ENCODE data around the gene RBM43. TPM values are rescaled to one million over a fixed set of nuclear protein-coding genes. Genes with fewer than 3 reads are reported as not detected.

RBM43 gene
- total and polyA plus RNA-seq, 2 of the 4 experiments (the other 2 are of a cell fraction): 1.6 to 3.6 TPM

GRCh38 chr2:151280271-151280670, 18.6 kb upstream of the RBM43 start:
- Histone ChIP-seq H3K4me2 (ENCODE audit: low read depth, low read length) (peak overlapping the region; percentile 31; the same call in 1 of the 2 replicates), H2AK5ac (ENCODE audit: low read depth, low read length) (no peak overlapping the region), H3K4ac (ENCODE audit: low read depth, low read length) (no peak overlapping the region), H2BK20ac (ENCODE audit: low read depth, low read length) (no peak overlapping the region), H2AK9ac (replicated peaks; ENCODE audit: low read depth, low read length, poor library complexity) (no peak overlapping the region), H3K18ac (ENCODE audit: low read depth, low read length) (no peak overlapping the region; the same call in 1 of the 2 replicates), H3K27ac (ENCODE audit: insufficient read depth, low read length) (no peak overlapping the region), H3K56ac (ENCODE audit: extremely low read depth, insufficient read depth, low read length) (no peak overlapping the region), H2BK120ac (ENCODE audit: low read depth, low read length) (no peak overlapping the region), H3K79me1 (ENCODE audit: low read depth in 1 of 2, low read length in 2 of 2) (no peaks in the 10 kb centered on the region), H3K4me3 (ENCODE audit: insufficient read depth, low read depth, low read length) (no peak overlapping the region), H3K14ac (replicated peaks; ENCODE audit: low read depth, low read length) (no peak overlapping the region), H4K5ac (ENCODE audit: low read depth, low read length) (no peak overlapping the region), H2BK5ac (ENCODE audit: low read depth, low read length, poor library complexity, severe bottlenecking) (no peak overlapping the region), H3K27me3 (ENCODE audit: control insufficient read depth, insufficient read depth, low read length) (no peaks in the 10 kb centered on the region), H3K36me3 (ENCODE audit: control insufficient read depth, insufficient read depth, low read length) (peaks cover 5% of the 10 kb centered on the region; the same call in 1 of the 2 replicates), H4K20me1 (ENCODE audit: insufficient read depth, low read length) (no peaks in the 10 kb centered on the region), H2BK15ac (ENCODE audit: low read depth, low read length) (no peak overlapping the region), H4K91ac (ENCODE audit: insufficient read depth, low read depth, low read length) (no peak overlapping the region), H2AFZ (replicated peaks; ENCODE audit: low read length, poor library complexity) (no peak overlapping the region), H3K23ac (ENCODE audit: low read depth, low read length) (no peak overlapping the region), H3K4me1 (ENCODE audit: control insufficient read depth, insufficient read depth, low read length) (peaks cover 1% of the 10 kb centered on the region; the same call in 1 of the 2 replicates), H4K8ac (ENCODE audit: low read depth in 2 of 2, low read length in 2 of 2) (no peak overlapping the region), H3K9ac (ENCODE audit: low read depth, low read length) (no peak overlapping the region; the same call in 1 of the 2 replicates), H3K9me1 (ENCODE audit: insufficient read depth, low read length) (no peaks in the 10 kb centered on the region), H3K9me3 (ENCODE audit: control insufficient read depth, insufficient read depth, low read length) (no peaks in the 10 kb centered on the region)
- POLR2A ChIA-PET (ENCODE audit: unreplicated experiment): interaction anchor here (0.6 kb wide), 1 partner anchor 1706 kb away, joined by 3 read pairs; no protein-coding TSS in a partner anchor
- BruUV-seq (replicated peaks): no TSS peak
- in situ Hi-C loops (cut with MboI; ENCODE audit: low sequenced_read_pairs) (no loop called here), dilution Hi-C loops (cut with HindIII; ENCODE audit: low sequenced_read_pairs, unreplicated experiment) (no loop called here), intact Hi-C loops (cut with micrococcal nuclease) (no loop called here)
- CTCF ChIA-PET: no interaction called here
- ATAC-seq (ENCODE audit: low read depth): peak; percentile 84
- WGBS, 2 experiments (ENCODE audit: extremely low coverage in 2 of 2, insufficient read length in 1 of 2): 54% methylated on average over 2 of the region's 4 CpGs; no CpG with 5 or more reads in 1 of the 2 experiments
- TF ChIP-seq FOS (IDR thresholded peaks at IDR 0.05; ENCODE audit: low read depth, low read length) (peak; percentile 45; the same call in 1 of the 2 replicates), CEBPB (IDR thresholded peaks at IDR 0.05; ENCODE audit: low read depth, low read length) (peak; percentile 93), RFX5 (IDR thresholded peaks at IDR 0.05; ENCODE audit: low read depth, low read length) (no peak), USF2 (IDR thresholded peaks at IDR 0.05; ENCODE audit: low read depth, low read length) (no peak), CHD1 (IDR thresholded peaks at IDR 0.05; ENCODE audit: low read depth, low read length) (no peak)
- DNase-seq: peak; percentile 82
